ENCODE measurements around the gene DNPEP.
A peak's percentile ranks its signal among the peaks of the same experiment; 100 is the strongest.
"Not testable (repeated sequence)": the region's sequence is repeated elsewhere in the genome, so short reads cannot be mapped to it uniquely, and the experiment has no call there.

DNPEP gene

DNA sequence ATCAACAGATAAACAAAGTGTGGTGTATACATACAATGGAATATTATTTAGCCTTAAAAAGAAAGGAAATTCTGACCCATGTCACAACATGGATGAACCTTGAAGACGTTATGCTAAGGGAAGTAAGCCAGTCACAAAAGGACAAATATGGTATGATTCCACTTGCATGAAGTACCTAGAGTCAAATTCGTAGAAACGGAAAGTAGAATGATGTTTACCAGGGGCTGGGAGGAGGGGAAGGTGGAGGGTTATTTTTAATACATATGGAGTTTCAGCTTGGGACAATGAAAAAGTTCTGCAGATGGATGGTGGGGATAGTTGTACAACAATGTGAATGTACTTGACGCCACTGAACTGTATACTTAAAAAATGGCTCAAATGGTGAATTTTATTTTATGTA is 27.1 kb upstream of the DNPEP start:
- DNase-seq (ENCODE audit: low read depth): no peak
- TF ChIP-seq CTCF (conservative IDR thresholded peaks at IDR 0.05; ENCODE audit: low read depth, low read length): no peak
- H3K4me3 ChIP-seq (ENCODE audit: low read depth, low read length): no peak overlapping the region

DNA sequence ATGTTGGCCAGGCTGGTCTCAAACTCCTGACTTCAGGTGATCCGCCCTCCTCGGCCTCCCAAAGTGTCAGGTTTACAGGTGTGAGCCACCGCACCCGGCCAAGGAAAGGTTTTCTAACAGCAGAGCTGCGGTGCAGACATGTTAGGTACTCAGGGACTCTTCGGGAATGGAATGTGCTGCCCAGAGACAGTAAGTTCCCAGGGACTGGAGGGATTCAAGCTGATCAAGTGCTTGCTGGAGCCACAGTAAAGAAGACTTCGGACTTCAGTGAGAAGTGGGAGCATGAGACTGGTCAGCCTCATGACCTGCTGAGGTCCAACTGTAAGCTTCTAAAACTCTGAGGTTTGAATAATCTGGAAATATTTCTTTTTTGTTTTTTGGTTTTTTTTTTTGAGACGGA is 22.7 kb upstream of the DNPEP start:
- H3K4me3 ChIP-seq (ENCODE audit: low read depth, low read length): no peak overlapping the region
- DNase-seq (ENCODE audit: low read depth): no peak
- no peak for TF ChIP-seq CTCF (conservative IDR thresholded peaks at IDR 0.05; ENCODE audit: low read depth, low read length)

DNA sequence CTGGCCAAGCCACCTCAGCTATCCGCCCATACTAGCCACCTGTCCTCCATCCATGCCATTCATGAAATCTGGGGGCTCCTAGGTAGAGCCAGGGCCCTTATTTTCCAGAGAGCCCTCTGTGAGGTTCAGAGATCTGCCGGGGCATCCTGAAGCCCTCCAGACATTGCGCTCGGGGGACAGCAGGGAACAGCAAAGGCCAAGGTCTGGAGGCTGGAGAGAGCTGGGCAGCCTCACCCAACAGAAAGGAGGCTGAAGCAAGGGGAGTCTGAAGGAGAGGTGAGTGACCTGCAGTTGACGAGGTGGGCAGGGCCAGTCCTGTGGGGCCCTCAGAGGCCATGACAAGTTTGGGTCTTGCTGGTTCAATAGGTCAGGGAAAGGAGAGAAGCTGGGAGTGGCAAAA is 21.9 kb upstream of the DNPEP start:
- TF ChIP-seq CTCF (conservative IDR thresholded peaks at IDR 0.05; ENCODE audit: low read depth, low read length): no peak
- DNase-seq (ENCODE audit: low read depth): no peak

GRCh38 chr2:219408631-219409030 is 20.9 kb upstream of the DNPEP start:
- no peak overlapping the region for H3K4me3 ChIP-seq (ENCODE audit: low read depth, low read length)
- DNase-seq (ENCODE audit: low read depth): peak; percentile 6
- TF ChIP-seq CTCF (conservative IDR thresholded peaks at IDR 0.05; ENCODE audit: low read depth, low read length): no peak

More for the DNA sequence above, 21.9 kb upstream of the DNPEP start:
- no peak overlapping the region for H3K4me3 ChIP-seq (ENCODE audit: low read depth, low read length)

DNA sequence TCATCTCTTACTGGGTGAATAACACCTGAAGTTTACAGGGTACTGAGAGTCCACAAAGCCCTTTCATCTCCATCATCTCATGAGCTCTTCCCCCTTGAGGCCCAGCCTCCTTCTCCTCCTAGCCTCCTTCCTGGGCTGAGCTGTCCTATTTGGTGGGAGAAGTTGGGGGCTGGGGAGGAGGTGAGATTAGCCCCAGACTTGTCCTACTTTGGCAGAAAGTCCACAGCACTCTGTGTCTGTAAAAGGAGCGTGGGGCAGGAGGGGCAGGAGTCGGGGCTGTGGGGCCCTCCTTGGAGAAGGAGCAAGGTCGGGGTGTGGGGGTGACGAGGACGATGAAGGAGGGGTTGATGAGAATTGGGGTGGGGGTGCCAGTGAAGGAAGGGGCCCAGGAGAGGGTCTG is 20.5 kb upstream of the DNPEP start:
- no peak for DNase-seq (ENCODE audit: low read depth)
- TF ChIP-seq CTCF (conservative IDR thresholded peaks at IDR 0.05; ENCODE audit: low read depth, low read length): no peak
- no peak overlapping the region for H3K4me3 ChIP-seq (ENCODE audit: low read depth, low read length)

DNA sequence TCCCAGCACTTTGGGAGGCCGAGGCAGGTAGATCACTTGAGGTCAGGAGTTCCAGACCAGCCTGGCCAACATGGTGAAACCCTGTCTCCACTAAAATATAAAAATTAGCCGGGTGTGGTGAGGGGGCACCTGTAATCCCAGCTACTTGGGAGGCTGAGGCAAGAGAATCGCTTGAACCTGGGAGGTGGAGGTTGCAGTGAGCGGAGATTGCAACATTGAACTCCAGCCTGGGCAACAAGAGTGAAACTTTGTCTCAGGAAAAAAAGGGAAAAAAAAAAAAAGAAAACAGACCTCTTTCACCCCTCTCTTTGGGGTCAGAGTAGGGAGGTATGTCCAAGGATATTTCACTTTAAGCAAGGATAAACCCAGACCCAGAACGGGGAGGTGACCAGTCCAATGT is 19.6 kb upstream of the DNPEP start:
- H3K4me3 ChIP-seq (ENCODE audit: low read depth, low read length); DNase-seq (ENCODE audit: low read depth): not testable (repeated sequence)

DNA sequence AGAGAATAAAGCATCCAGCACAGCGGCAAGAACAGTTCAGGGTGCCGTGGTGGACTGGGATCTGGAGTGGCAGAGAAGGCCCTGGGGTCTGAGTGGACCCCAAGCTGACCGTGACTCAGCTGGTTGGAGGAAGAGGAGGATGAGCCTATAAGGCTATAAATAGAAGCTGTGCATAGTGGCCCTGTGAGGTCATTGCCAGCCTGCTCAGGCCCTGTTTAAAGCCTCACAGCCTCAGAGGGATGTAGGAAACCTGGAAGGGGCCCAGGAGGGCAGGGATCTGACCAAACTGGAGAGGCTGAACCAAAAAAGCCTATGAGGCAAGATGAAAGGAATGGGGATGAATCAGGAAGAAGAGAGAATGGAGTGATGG is 19.1 kb upstream of the DNPEP start:
- TF ChIP-seq CTCF (conservative IDR thresholded peaks at IDR 0.05; ENCODE audit: low read depth, low read length): no peak
- DNase-seq (ENCODE audit: low read depth): peak; percentile 75

More for the DNA sequence above, 19.1 kb upstream of the DNPEP start:
- H3K4me3 ChIP-seq (ENCODE audit: low read depth, low read length): no peak overlapping the region

All from choroid plexus epithelial cell (primary cell).